Cardiac fibroblast (primary cell): ENCODE measurements around the gene HDAC4.

Experiments used
- DNase-seq, 2 donors: peaks; one replicate each; pipeline versions ENCODE4 v3.0.0 to v3.0.0-alpha.2; 2010; ENCODE audit warnings: low read depth in 2 of 2
- H3K4me3 ChIP-seq, 2 donors: replicated peaks in 1 of 2; 1 replicate in 1 of 2; 2 replicates in 1 of 2; pipeline ENCODE4 v1.5.1; 2011; ENCODE audit warnings: low read depth in 2 of 2, low read length in 2 of 2, mild to moderate bottlenecking in 2 of 2, moderate library complexity in 1 of 2
- TF ChIP-seq, protein P1 (sequence below): IDR thresholded peaks from one replicate; pipeline ENCODE4 v1.5.1; 2011; ENCODE audit warnings: low read depth, mild to moderate bottlenecking, low read length, inconsistent platforms

The HDAC4 gene

GRCh38 chr2:239020541-239021041 is 380.2 kb downstream of the HDAC4 start:
- DNase-seq = no peak
- no peak overlapping the region for H3K4me3 ChIP-seq
- TF ChIP-seq, protein P1, sequence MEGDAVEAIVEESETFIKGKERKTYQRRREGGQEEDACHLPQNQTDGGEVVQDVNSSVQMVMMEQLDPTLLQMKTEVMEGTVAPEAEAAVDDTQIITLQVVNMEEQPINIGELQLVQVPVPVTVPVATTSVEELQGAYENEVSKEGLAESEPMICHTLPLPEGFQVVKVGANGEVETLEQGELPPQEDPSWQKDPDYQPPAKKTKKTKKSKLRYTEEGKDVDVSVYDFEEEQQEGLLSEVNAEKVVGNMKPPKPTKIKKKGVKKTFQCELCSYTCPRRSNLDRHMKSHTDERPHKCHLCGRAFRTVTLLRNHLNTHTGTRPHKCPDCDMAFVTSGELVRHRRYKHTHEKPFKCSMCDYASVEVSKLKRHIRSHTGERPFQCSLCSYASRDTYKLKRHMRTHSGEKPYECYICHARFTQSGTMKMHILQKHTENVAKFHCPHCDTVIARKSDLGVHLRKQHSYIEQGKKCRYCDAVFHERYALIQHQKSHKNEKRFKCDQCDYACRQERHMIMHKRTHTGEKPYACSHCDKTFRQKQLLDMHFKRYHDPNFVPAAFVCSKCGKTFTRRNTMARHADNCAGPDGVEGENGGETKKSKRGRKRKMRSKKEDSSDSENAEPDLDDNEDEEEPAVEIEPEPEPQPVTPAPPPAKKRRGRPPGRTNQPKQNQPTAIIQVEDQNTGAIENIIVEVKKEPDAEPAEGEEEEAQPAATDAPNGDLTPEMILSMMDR = no peak

DNA sequence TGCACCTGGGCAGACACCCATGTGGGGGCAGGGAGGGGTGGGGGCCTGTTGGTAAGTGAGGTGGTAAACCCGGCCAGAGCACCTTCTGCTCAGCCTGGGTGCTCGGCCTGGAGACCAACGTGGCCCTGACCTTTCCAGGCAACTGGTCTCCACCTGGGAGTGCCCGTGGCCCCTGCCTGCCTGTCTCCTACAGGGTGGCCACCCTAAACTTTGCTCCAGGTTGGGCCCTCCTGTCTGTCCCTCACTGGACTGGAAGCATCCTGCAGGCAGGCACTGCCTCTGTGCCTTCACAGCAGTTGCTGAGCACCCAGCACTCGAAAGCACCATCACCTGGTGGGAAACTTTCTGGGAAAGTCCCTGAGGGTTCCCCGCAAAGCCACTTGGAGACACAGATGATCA is 381.6 kb downstream of the HDAC4 start:
- H3K4me3 ChIP-seq = no peak overlapping the region
- DNase-seq = no peak
- TF ChIP-seq, protein P1 = no peak

DNA sequence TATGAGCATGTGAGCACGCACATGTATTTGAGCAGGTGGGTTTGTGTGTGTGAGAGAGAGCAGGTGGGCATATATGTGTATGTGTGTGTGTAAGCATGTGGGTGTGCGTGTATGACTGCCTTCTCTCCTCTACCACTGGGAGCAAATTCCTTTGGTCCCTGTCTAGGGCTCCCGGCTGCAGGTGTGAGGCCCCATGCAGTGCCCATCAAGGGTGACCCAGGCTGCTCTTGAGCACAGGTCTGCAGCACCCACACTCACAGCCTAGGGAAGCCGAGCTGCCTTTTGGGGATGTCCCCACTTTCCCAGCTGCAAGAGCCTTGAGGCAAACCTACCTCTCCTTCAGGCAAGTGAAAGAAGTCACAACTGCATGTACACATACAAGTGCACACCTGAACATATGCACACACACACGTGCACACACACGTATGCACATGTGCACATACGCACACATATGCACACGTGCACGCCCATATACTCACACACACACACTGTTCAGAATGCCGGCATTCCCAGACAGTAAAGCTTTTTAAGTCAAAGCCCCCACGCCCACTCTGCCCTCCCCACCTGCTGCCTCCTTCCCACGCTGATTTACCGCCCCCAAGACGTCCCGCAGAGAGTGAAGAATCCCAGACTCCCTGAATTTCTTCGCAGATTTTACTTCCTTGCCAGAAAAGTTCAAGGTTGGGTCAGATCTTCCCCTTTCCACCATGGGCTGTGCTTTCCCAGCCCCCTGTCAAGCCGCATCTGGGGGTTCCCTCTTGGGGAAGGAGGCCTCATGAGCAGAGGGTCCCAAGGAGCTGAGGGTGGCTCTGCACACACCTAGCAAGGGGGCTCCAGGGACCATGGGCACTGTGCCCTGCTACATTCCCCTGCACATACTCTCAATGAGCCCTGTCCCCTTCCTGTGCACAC is 382.3 kb downstream of the HDAC4 start:
- TF ChIP-seq, protein P1 = no peak
- no peak overlapping the region for H3K4me3 ChIP-seq
- DNase-seq = no peak

DNA sequence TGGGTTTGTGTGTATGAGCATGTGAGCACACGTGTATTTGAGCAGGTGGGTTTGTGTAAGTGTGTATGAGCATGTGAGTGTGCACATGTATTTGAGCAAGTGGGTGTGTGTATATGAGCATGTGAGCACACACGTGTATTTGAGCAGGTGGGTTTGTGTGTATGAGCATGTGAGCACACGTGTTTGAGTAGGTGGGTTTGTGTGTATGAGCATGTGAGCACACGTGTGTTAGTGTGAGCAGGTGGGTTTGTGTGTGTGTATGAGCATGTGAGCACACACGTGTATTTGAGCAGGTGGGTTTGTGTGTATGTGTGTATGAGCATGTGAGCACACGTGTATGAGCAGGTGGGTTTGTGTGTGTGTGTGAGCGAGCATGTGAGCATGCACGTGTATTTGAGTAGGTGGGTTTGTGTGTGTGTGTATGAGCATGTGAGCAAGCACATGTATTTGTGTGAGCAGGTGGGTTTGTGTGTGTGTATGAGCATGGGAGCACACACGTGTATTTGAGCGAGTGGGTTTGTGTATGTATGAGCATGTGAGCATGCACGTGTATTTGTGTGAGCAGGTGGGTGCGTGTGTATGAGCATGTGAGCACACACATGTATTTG is 383.2 kb downstream of the HDAC4 start:
- no peak overlapping the region for H3K4me3 ChIP-seq
- DNase-seq = no peak
- TF ChIP-seq, protein P1 = no peak

DNA sequence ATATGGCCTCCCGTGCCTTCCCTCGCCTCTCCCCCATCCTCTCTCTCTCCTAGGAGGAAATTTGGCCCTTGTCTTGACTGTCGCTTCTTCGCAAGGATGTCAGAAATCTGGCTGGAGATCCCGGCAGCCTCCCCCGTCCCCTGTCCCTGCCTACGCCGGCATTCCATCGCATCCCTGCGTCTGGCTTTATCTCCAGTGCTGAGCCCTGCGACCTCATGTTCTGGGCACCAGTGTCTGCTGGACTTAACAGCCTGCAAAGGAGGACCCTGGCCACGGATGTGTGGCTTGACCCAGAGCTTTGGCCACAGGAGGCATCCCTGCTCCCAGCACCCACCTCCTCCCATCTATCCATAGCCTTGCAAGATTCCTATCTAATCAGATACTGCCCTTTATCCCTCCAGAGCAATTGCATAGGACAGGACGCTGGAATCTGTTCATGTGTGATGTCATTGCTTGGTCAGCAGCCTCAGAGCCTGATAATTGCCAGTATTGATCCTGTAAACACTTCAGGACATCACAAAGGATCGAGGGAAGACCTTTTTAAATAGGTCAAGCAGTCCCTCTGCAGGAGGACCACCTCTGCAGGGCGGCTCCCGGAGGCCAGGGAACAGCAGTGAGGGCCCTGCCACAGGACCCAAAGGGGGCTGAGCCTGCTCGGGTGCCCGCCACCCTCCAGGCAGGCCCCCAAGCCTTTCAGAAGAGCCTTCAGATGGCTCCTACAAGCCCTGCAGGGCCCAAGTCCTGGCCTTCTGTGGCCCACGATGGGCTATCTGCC is 384.7 kb downstream of the HDAC4 start:
- no peak overlapping the region for H3K4me3 ChIP-seq
- no peak for DNase-seq
- TF ChIP-seq, protein P1 = no peak

DNA sequence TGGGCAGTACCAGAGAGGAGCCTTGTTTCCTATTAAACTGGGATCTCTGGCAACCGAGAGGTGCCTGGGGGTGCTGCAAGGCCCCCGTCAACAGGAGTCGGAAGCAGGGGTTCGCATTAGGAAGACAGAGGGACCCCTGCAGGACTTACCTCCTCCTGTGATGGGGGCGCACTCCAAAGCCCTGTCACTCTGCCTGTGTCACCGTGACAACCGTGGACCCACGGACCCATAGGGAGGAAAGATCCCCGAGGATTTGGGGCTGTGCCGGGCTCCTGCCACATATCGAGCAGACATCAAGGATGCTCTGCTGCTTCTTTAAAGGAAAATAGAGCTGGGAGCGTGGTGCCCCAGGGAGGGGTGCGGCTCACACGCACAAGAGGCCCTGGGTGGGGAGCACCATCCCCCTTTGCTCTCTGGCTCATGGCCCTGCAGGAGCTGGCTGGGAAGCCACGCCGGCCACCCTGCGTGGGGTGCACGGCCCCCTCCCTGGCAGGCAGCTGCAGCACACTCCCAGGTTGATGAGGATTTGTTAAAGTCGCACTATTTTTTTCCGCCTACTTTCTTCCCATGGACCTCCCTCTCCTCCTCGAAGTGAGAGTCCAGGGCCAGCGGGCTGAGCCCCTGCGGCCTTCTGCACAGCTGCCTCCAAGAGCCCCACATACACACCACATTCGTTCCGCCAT is 385.5 kb downstream of the HDAC4 start:
- TF ChIP-seq, protein P1 = no peak
- DNase-seq = no peak
- no peak overlapping the region for H3K4me3 ChIP-seq
